Endothelial cell of coronary artery (primary cell): ENCODE measurements around the gene FOXR2. TPM values are rescaled to one million over a fixed set of nuclear protein-coding genes. Genes with fewer than 3 reads are reported as not detected.

Experiments used
- total RNA-seq: library from RNA; depleted of rRNA; stranded (reverse); fragments of >200 nt; gene quantifications from 2 replicates; pipeline ENCODE4 v1.2.3, GENCODE V29; 2014

The FOXR2 gene
- total RNA-seq, result not detected in 2 replicates

GRCh38 chrX:55623100-55623499, at the start of gene FOXR2:
Gene FOXR2 (plus strand): TSS chrX:55623400. CDS start chrX:55623712, 312 bp downstream.

Other genes with a start within 250 kb of the FOXR2 start
- gene MAGEH1, start 171.3 kb upstream of the FOXR2 start, total RNA-seq, result 22.1 and 22.4 TPM in 2 replicates
- gene USP51, start 133.6 kb upstream of the FOXR2 start, total RNA-seq, result 0.75 and 0.90 TPM in 2 replicates
- 15.8 and 25.8 TPM in 2 replicates for gene RRAGB, start 94.3 kb downstream of the FOXR2 start, total RNA-seq